SH-SY5Y (cell line): ENCODE data around the gene GTF2IRD1.

ENCODE experiments used
- GATA2 ChIP-seq: IDR thresholded peaks from 2 replicates; pipeline ENCODE4 v1.6.1; 2011; ENCODE audit warnings: mild to moderate bottlenecking, low read depth, low read length
- GATA3 ChIP-seq: IDR thresholded peaks from 2 replicates; pipeline ENCODE4 v1.6.1; 2011; ENCODE audit warnings: low read depth, mild to moderate bottlenecking, low read length, moderate library complexity

GRCh38 chr7:74554178-74554577, 100.5 kb downstream of the GTF2IRD1 start:
- no peak for TF ChIP-seq GATA2
- no peak for TF ChIP-seq GATA3
